ENCODE results near the gene MAPK12.
"Not testable (repeated sequence)": the region's sequence is repeated elsewhere in the genome, so short reads cannot be mapped to it uniquely, and the experiment has no call there.

MAPK12 gene

GRCh38 chr22:50280708-50281383 lies 19.4 kb upstream of the MAPK12 start:
- DNase-seq = no peak

- no peak for DNase-seq
Measured at GRCh38 chr22:50280022-50280707, 18.7 kb upstream of the MAPK12 start.

DNA sequence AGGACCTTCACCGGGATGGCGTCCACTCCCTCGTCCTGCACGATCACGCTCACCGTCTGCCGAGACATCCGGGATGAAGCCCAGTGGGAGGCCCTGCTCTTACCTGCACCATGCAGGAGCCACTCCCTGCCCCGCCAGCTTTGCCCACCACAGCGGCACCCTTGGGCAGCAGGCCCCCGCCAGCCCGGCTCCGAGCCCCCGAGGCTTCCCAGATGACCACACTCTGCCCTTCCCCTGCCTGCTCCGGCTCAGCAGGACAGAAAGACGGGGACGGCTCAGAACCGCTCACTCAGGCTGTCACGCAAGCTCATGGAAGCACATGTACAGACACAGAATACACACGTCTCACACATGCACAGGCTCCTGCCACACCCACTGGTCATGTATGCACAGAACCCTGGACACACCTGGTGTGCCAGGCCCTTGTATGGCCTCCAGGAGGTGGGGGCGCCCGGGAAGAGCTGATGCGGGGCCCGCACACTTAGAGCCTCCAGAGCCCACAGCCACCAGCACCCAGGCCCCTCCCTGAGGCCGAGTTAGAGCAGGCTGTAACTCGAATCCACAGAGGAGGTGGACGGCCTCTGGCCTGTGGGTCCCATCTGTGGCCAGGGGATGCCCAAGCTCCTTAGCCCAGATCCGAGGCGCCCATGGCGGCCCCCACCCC lies 17.6 kb upstream of the MAPK12 start:
- no peak for DNase-seq

- no peak for DNase-seq
Measured at GRCh38 chr22:50278461-50278860, 17.0 kb upstream of the MAPK12 start.

- no peak for DNase-seq
Measured at GRCh38 chr22:50277761-50278160, 16.3 kb upstream of the MAPK12 start.

- DNase-seq = peak; percentile 14
Measured at GRCh38 chr22:50276143-50276542, 14.7 kb upstream of the MAPK12 start.

DNA sequence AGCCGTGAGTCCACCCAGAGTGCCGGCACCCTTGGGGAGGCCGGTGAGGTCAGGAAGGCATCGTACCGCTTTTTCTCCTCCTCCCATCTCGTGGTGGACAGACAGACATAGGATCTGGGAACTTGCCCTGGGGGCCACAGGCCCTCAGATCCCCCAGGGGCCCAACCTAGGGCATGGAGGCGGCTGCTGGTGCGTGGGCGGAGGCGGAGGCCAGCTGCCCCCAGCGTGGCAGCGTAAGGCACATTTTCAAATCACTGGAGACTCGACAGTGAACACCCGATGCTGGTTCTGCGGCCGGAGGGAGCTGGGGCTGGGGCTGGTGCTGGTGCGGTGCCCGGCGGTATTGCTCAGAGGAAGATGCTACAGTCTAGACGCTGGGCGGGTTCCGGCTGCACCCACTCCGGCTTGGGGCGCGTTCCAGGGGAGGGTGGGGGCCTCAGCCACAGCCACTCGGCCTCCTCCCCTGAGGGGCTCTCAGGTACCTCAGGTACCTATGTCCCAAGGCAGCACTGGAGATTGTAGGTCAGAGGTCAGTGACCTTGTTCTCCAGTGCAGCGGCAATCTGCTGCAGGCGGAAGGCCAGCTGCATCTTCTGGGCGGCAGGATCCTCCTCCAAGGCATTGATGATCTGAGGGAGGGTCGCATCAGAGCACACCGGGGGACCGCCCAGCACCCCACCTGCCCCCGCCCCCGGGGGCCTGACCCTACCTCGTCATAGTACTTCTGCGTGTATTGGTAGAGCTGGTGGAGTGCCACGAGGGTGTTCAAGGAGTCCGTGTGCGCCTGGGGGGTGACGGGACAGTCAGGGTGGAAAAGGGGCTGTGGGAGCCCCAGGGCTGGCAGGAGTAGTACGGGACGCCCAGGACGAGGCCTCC lies 13.9 kb upstream of the MAPK12 start:
- no peak for DNase-seq

GRCh38 chr22:50274771-50275170 lies 13.3 kb upstream of the MAPK12 start:
- no peak for DNase-seq

DNA sequence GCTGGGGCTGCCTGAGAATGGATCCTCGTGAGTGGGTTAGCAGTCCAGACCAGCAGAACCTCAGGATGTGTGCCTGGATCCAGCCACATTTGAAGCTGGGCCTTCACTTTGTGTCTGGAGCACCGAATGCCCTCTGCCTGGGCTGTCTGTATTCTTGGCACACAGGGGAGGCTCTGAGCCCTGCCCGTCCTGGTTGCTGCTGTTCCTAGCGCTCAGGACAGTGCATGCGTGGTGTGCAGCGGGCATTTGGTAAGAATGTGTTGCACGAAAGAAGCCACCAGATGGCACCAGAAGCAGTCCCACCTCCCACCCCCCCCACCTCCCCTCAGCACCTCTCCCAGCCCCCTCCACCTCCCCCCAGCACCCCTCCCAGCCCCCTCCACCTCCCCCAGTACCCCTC lies 12.8 kb upstream of the MAPK12 start:
- DNase-seq = peak; percentile 71

- DNase-seq = not testable (repeated sequence)
Measured at GRCh38 chr22:50273781-50274180, 12.3 kb upstream of the MAPK12 start.

- not testable (repeated sequence) for DNase-seq
Measured at GRCh38 chr22:50273352-50273751, 11.9 kb upstream of the MAPK12 start.

DNA sequence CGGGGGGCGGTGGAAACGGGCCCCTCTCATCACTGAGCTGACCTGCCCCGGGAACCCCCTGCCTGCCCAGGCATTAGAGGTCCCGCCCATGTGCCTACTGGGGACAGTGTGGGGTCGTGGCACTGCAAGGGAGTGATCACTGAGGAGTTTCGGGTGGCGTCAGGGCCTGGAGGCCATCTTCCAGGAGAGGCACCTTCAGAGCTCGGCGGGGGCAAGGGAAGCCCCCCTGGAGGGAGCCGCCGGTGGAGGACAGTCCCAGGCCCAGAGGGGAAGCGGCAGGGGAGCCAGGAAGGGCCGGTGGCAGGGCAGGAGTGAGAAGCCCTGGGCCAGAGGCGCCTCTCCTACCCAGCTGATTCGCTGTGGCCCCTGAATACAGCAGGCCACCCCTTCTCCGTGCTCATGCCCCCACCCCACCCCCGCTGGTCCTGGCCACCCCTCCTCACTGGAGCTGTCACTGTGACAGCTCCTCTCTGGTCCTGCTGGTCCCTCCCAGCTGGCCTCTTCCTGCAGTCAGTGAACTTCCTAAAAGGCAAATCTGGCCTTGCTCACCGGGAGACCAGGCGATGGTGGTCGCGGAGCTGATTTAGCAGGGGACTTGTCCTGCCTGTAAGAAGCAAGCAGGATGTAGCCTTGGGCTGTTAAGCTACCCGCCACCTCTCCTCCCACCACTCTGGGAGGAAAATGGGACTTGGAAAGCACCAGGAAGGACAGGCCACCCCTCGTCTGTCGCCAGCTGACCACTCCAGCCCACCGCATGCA lies 10.7 kb upstream of the MAPK12 start:
- peak; percentile 33 for DNase-seq

- peak; percentile 85 for DNase-seq
Measured at GRCh38 chr22:50271519-50271970, 10.1 kb upstream of the MAPK12 start.

GRCh38 chr22:50270666-50271394 lies 9.3 kb upstream of the MAPK12 start:
- peak; percentile 47 for DNase-seq

- peak; percentile 68 for DNase-seq
Measured at GRCh38 chr22:50269970-50270665, 8.6 kb upstream of the MAPK12 start, which contains the start of gene MAPK11. Gene MAPK11, minus strand, starts transcription at chr22:50270380. Its CDS starts 88 bp downstream, at chr22:50270292.

DNA sequence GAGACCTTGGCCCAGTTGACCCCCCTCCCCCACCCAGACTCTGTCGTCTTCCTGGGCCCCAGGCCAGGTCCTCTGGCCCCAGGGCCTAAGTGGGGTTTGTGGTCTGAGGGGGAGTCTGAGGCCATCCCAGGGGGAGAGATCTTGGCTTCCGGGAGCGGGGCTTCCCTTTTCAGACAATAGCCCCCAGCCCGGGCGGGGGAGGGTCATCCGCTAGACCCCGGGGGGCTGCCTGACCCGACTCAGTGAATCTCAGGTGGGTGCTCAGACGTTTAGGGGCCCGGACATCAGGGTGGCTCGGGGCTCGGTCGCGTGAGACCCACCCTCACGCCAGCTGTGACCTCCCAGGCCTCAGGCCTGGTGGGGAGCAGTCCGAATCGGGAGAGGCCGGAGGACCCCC lies 8.1 kb upstream of the MAPK12 start:
- DNase-seq = no peak

- no peak for DNase-seq
Measured at GRCh38 chr22:50268655-50269113, 7.2 kb upstream of the MAPK12 start.

DNA sequence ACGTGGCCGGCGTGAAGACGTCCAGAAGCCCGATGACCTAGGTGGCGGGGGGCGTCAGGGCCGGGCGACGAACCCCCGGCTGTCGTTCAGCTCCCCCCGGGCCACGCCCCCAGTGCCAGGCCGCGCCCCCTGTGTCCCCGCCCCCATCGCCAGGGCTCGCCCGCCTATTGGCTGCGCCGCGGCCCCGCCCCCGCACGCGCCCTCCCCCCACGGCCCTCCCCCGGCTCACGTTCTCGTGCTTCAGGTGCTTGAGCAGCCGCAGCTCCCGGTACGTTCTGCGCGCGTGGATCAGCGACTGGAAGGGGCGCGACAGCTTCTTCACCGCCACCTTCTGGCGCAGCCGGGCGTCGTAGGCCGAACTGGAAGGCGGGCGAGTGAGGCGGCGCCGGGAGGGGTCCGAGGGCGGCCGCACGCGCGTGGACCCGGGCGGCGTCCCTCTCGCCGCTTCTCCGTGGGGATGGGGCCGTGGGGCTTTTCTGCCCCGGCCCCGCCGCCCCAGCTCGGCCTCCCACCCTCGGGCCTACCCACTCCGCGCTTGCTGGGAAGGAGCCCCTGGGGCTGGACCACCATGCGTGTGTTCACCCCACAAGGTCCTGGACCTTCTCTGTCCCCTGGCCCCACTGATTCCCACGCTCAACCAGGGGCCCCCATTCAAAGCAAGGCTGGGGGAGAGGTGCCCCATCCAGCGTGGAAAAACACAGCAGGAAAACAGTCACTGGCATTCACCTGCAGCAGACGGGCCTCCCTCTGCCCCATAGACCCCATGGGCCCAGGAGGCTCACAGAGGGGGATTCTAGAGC lies 6.3 kb upstream of the MAPK12 start:
- DNase-seq = no peak

GRCh38 chr22:50266994-50267393 lies 5.5 kb upstream of the MAPK12 start:
- no peak for DNase-seq

Measured in NCI-H82 (cell line).